ENCODE data around the gene RPRD1B. TPM values are rescaled to one million over a fixed set of nuclear protein-coding genes. Genes with fewer than 3 reads are reported as not detected.

The RPRD1B gene
- polyA plus RNA-seq, 3 donors, result 3.6 to 12.3 (median 4.7) TPM

- no peaks in the 10 kb centered on the region for H3K27me3 ChIP-seq (ENCODE audit: control insufficient read depth in 2 of 2, insufficient read depth in 2 of 2, low read length in 2 of 2)
- 100% methylated on average over 1 of the region's 5 CpGs for WGBS (ENCODE audit: insufficient coverage)
- no peak for TF ChIP-seq CTCF (IDR thresholded peaks at IDR 0.05)
- no peaks in the 10 kb centered on the region for H3K27me3 Mint-ChIP-seq (ENCODE audit: low read depth in 3 of 3)
- H3K4me3 Mint-ChIP-seq, result peak overlapping the region in 1 of 2 donors; percentile 61
- H3K4me3 ChIP-seq (replicated peaks in 1 of 3; ENCODE audit: low read depth in 2 of 3, low read length in 3 of 3), result peak overlapping the region in 1 of 3 experiments; percentile 43
- H3K36me3 ChIP-seq (replicated peaks in 1 of 2; ENCODE audit: control insufficient read depth in 1 of 2, insufficient read depth in 2 of 2, low read length in 2 of 2), result peaks cover 7 to 26% of the 10 kb centered on the region in 2 donors
- H3K9me3 ChIP-seq (replicated peaks in 1 of 2; ENCODE audit: control insufficient read depth in 1 of 2, insufficient read depth in 1 of 2, low read length in 2 of 2), result peaks cover 5 to 6% of the 10 kb centered on the region in 2 donors
- peaks cover 14% of the 10 kb centered on the region for H3K4me1 Mint-ChIP-seq
- peak in 2 of 3 donors; percentile 23 to 43 for DNase-seq
- no peak overlapping the region for H3K9ac ChIP-seq (ENCODE audit: insufficient read depth, low read length, poor library complexity, severe bottlenecking)
- intact Hi-C loops (cut with micrococcal nuclease), result no loop called here
- peaks cover 91% of the 10 kb centered on the region for H3K79me2 ChIP-seq (ENCODE audit: insufficient read depth, low read length)
- peak overlapping the region; percentile 55 for H3K4me2 ChIP-seq (replicated peaks; ENCODE audit: extremely low read depth, low read length, poor library complexity, severe bottlenecking)
- peak overlapping the region; percentile 26 for H2AFZ ChIP-seq (ENCODE audit: insufficient read depth, low read depth, low read length, poor library complexity, severe bottlenecking)
- peak overlapping the region in 1 of 2 donors; percentile 18 for H3K27ac ChIP-seq (ENCODE audit: low read depth in 1 of 2, low read length in 2 of 2)
- peaks cover 28 to 30% of the 10 kb centered on the region in 2 donors for H3K36me3 Mint-ChIP-seq
- H3K27ac Mint-ChIP-seq, result peak overlapping the region in 4 of 7 donors; percentile 40 to 70 (median 65)
- H4K20me1 ChIP-seq (ENCODE audit: insufficient read depth, low read length), result peaks cover 3% of the 10 kb centered on the region
- H3K9me3 Mint-ChIP-seq, result peaks cover 2 to 11% (median 6%) of the 10 kb centered on the region in 7 donors
- peaks cover 16 to 17% of the 10 kb centered on the region in 2 donors for H3K4me1 ChIP-seq (ENCODE audit: control insufficient read depth in 1 of 2, insufficient read depth in 2 of 2, low read length in 2 of 2)
Measured at GRCh38 chr20:38023181-38024001, 10.2 kb upstream of the RPRD1B start.

- Histone ChIP-seq H3K9ac (ENCODE audit: insufficient read depth, low read length, poor library complexity, severe bottlenecking) (no peak overlapping the region), H3K4me3 (replicated peaks in 1 of 3; ENCODE audit: low read depth in 2 of 3, low read length in 3 of 3) (no peak overlapping the region)
Measured at GRCh38 chr20:38024496-38024895, 9.1 kb upstream of the RPRD1B start.

More at GRCh38 chr20:38024496-38024895, 9.1 kb upstream of the RPRD1B start:
- peaks cover 16 to 17% of the 10 kb centered on the region in 2 donors for H3K4me1 ChIP-seq (ENCODE audit: control insufficient read depth in 1 of 2, insufficient read depth in 2 of 2, low read length in 2 of 2)
- peaks cover 0 to 15% of the 10 kb centered on the region in 2 donors for H3K36me3 ChIP-seq (replicated peaks in 1 of 2; ENCODE audit: control insufficient read depth in 1 of 2, insufficient read depth in 2 of 2, low read length in 2 of 2)
- no CpG with 5 or more reads among the region's 5 CpGs for WGBS (ENCODE audit: insufficient coverage)
- Mint-ChIP-seq H3K4me1 (peaks cover 23% of the 10 kb centered on the region), H3K9me3 (peaks cover 0 to 2% (median 0%) of the 10 kb centered on the region in 7 donors), H3K4me3 (no peak overlapping the region), H3K27me3 (ENCODE audit: low read depth in 3 of 3) (no peaks in the 10 kb centered on the region), H3K36me3 (peaks cover 18 to 22% of the 10 kb centered on the region in 2 donors), H3K27ac (peak overlapping the region in 6 of 7 donors; percentile 24 to 75 (median 52))
- H2AFZ ChIP-seq (ENCODE audit: insufficient read depth, low read depth, low read length, poor library complexity, severe bottlenecking), result no peak overlapping the region
- peaks cover 3% of the 10 kb centered on the region for H4K20me1 ChIP-seq (ENCODE audit: insufficient read depth, low read length)
- H3K79me2 ChIP-seq (ENCODE audit: insufficient read depth, low read length), result peaks cover 91% of the 10 kb centered on the region
- no peaks in the 10 kb centered on the region for H3K9me3 ChIP-seq (replicated peaks in 1 of 2; ENCODE audit: control insufficient read depth in 1 of 2, insufficient read depth in 1 of 2, low read length in 2 of 2)
- no peak overlapping the region for H3K4me2 ChIP-seq (replicated peaks; ENCODE audit: extremely low read depth, low read length, poor library complexity, severe bottlenecking)
- H3K27me3 ChIP-seq (ENCODE audit: control insufficient read depth in 2 of 2, insufficient read depth in 2 of 2, low read length in 2 of 2), result no peaks in the 10 kb centered on the region
- H3K27ac ChIP-seq (ENCODE audit: low read depth in 1 of 2, low read length in 2 of 2), result peak overlapping the region in 1 of 2 donors; percentile 18
- DNase-seq, result no peak
- intact Hi-C loops (cut with micrococcal nuclease), result no loop called here
- no peak for TF ChIP-seq CTCF (IDR thresholded peaks at IDR 0.05)
